Activated CD8-positive, alpha-beta memory T cell treated with anti-CD3 and anti-CD28 coated beads, Interleukin-2, amount 10 ng/mL, durations not matched to agents 7 days and 5 days (primary cell): ENCODE measurements around the gene PHF13. TPM values are rescaled to one million over a fixed set of nuclear protein-coding genes. Genes with fewer than 3 reads are reported as not detected.

Experiments used
- ATAC-seq: fragments of 150-1000 bp; cut with Tn5 transposase; one replicate; pipeline ENCODE4 v1.10.0; 2021; ENCODE audit warnings: moderate library complexity
- CTCF ChIA-PET: fragments of 350-600 bp; sonication (Branson Sonifier 250); formaldehyde crosslinking; loops from one replicate; lab custom pipeline; 2021; ENCODE audit warnings: antibody characterized with exemption; lab: Charles Lee
- DNase-seq: peaks from one replicate; pipeline ENCODE4 v3.0.0-alpha.2; 2020
- H3K27ac Mint-ChIP-seq: one replicate; pipeline ENCODE4 v1.8.0; 2021; ENCODE audit warnings: mild to moderate bottlenecking, mixed read lengths
- H3K27me3 Mint-ChIP-seq: one replicate; pipeline ENCODE4 v1.8.0; 2021; ENCODE audit warnings: mixed read lengths
- H3K36me3 Mint-ChIP-seq: one replicate; pipeline ENCODE4 v1.8.0; 2021; ENCODE audit warnings: mild to moderate bottlenecking, mixed read lengths
- H3K4me1 Mint-ChIP-seq: one replicate; pipeline ENCODE4 v1.8.0; 2021; ENCODE audit warnings: mixed read lengths
- H3K4me3 Mint-ChIP-seq: one replicate; pipeline ENCODE4 v1.8.0; 2021; ENCODE audit warnings: mild to moderate bottlenecking, moderate library complexity, mixed read lengths
- H3K9me3 Mint-ChIP-seq: one replicate; pipeline ENCODE4 v1.8.0; 2022; ENCODE audit warnings: low read depth, mixed read lengths
- total RNA-seq, 2 experiments: library from RNA; stranded (reverse); gene quantifications; one replicate each; pipeline ENCODE4 v1.2.3, GENCODE V29; 2021

PHF13 gene
- total RNA-seq, 2 experiments from 2014 or later = 10.7 to 15.9 TPM

DNA sequence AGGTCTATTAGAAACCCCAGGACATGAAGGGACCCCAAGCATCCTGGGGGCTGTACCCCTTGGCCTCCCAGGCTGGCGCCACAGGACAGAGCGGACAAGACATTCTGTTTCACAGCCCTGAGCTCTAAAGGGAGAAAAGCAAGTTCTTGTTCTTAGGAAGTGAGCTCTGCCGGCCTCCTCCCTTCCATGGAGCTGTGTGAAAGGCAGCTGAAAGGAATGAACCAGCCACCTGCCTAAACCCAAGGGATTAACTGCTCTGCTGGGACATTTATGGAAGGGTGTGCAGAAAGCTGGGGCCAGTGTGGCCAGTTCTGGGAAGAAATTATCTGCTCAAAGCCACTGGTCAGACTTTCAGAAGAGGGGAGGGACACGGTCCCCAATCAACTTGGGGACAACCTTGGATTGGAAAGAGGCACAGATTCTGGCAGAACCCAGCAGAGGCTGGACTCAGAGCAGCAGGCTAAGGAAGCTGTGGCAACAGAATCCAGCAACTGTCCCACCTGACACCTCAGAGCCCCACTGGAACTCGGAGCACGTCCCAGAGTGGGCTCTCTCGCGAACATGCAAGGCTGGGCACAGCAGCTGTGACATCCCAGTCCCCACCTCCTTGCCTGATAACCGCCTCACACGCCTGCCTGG lies 13.0 kb upstream of the PHF13 start:
- CTCF ChIA-PET = interaction anchor here (0.7 to 2.3 kb wide), 9 partner anchors 18 to 111 kb away, joined by 3 to 10 read pairs (median 4); partner anchors contain the start of genes NOL9 and TAS1R1
- Mint-ChIP-seq H3K36me3 (peaks cover 20% of the 10 kb centered on the region), H3K4me1 (peaks cover 41% of the 10 kb centered on the region), H3K4me3 (peak overlapping the region; percentile 95), H3K27ac (peak overlapping the region; percentile 94), H3K27me3 (no peaks in the 10 kb centered on the region), H3K9me3 (no peaks in the 10 kb centered on the region)
- ATAC-seq = peak; percentile 3
- no peak for DNase-seq

DNA sequence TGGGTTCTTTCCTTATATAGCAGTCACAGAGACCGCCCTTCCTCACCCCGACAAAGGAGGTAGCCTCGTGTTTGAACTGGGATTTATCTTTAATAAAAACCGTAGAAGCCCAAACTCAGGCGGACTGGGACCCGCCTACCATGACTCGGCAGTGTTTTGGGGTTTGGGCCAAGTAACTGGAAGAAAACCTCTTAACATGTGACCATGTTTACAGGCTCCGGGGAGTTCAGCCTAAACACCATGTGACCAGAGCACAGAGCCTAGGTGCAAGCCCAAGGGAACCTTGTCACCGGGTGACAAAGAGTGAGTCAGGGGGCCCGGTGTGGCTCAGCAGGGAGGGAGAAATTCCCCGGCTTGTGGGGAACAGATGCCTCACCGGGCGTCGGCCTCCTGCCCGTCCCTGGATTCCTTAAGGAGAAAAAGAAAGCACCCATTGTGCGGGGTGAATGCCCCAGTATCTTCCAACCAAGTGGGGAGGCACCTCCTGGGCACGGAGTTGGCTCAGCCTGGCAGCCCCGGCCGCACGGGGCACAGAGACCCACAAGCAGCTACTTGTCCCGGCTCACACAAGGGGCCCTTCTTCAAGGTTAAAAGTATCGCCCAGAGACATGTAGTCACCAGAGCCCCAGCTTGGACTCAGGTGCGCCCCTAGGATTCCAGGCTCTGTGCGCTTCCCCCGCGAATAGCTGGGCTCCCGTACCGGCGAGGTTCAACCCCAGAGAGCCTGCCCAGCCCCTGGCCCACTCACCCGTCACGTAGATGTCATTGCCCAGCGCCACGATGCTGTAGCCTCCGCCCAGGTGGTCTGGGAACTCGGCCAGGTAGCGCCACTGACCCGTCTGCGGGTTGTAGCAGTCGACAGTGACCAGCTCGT lies 12.2 kb upstream of the PHF13 start:
- H3K9me3 Mint-ChIP-seq = no peaks in the 10 kb centered on the region
- CTCF ChIA-PET = interaction anchor here (0.7 to 2.8 kb wide), 13 partner anchors 11 to 113 kb away, joined by 3 to 13 read pairs (median 4); partner anchors contain the start of genes DNAJC11, NOL9, PLEKHG5 and TAS1R1
- no peaks in the 10 kb centered on the region for H3K27me3 Mint-ChIP-seq
- ATAC-seq = peak; percentile 51
- peaks cover 18% of the 10 kb centered on the region for H3K36me3 Mint-ChIP-seq
- H3K4me1 Mint-ChIP-seq = peaks cover 41% of the 10 kb centered on the region
- DNase-seq = peak; percentile 87
- peak overlapping the region; percentile 95 for H3K4me3 Mint-ChIP-seq
- peak overlapping the region; percentile 94 for H3K27ac Mint-ChIP-seq

DNA sequence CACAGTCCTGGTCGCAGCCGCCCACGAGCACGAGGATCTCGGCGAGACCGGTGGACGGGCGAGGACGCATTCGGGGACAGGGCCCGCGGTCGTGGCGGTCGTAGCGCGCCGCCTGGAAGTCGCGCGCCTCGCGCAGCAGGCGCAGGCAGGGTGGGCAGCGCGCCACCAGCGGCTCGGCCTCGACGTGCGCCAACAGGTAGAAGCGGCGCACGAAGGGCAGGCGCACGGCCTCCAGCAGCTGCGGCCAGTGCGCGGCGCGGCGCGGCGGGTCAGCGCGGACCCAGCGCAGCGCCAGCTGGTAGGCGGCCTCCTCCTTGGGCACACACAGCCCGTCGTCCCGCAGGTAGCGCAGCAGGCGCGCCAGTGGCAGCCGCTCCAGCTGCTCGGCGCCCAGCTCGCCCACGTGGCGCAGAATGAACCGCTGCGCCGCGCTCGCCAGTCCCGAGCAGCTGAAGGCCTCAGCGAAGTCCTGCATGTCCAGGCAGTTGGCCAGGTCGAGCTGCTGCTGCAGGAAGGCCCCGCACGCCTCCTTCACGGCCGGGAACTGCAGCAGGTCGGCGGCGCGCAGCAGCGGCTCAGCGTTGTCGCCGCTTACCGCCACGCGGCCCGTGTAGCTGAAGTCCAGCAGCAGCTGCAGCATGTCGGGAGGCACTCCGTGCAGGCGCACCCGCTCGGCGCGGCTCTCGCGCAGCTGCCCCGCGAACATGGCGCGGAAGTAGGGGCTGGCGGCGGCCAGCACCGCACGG lies 11.4 kb upstream of the PHF13 start:
- peak overlapping the region; percentile 95 for H3K4me3 Mint-ChIP-seq
- no peaks in the 10 kb centered on the region for H3K9me3 Mint-ChIP-seq
- peak; percentile 52 for ATAC-seq
- H3K36me3 Mint-ChIP-seq = peaks cover 16% of the 10 kb centered on the region
- H3K27ac Mint-ChIP-seq = peak overlapping the region; percentile 94
- peak; percentile 79 for DNase-seq
- CTCF ChIA-PET = interaction anchor here (0.8 to 2.8 kb wide), 11 partner anchors 10 to 114 kb away, joined by 3 to 13 read pairs (median 4); partner anchors contain the start of genes DNAJC11, NOL9, PHF13 and PLEKHG5
- no peaks in the 10 kb centered on the region for H3K27me3 Mint-ChIP-seq
- peaks cover 41% of the 10 kb centered on the region for H3K4me1 Mint-ChIP-seq

DNA sequence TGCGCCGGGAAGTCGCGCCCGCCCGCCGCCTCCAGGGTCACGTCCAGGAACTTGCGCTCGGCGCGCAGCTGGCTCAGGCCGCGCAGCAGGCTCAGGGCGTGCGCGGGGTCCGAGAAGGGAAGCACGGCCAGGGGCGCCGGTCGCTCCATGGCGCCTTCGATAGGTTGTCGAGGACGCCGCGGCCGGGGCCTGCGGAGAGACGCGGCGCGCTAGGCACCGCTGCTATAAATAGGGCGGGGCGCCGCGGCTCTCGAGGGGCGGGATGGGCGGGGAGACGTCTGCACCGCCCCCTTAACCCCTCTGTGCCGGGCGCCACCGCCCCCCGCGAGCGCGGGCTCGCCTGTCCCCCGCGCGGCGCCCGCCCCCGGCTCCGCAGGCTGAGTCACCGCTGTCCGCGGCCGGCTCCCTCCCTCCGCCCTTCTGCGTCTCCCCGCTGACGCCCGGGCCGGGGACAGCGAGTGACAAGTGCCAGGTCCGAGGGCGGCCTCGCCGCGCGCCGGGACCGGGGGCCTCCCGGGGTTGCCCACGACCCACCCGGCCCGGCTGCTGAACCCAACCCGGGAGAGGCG lies 10.8 kb upstream of the PHF13 start, which contains the start of gene KLHL21:
Gene KLHL21 (minus strand): TSS at position 201 of the 569 bp plus-strand sequence. CDS start 52 bp downstream, at position 149.
- Mint-ChIP-seq H3K4me1 (peaks cover 36% of the 10 kb centered on the region), H3K4me3 (peak within 1 kb of the TSS; percentile 95), H3K27me3 (no peaks in the 10 kb centered on the region), H3K9me3 (no peaks in the 10 kb centered on the region), H3K27ac (peak within 1 kb of the TSS; percentile 99), H3K36me3 (peaks cover 14% of the 10 kb centered on the region)
- DNase-seq (peak; percentile 91), ATAC-seq (peak; percentile 70)
- CTCF ChIA-PET = interaction anchor here (0.8 to 2.8 kb wide), 10 partner anchors 9 to 112 kb away, joined by 3 to 13 read pairs (median 4); partner anchors contain the start of genes DNAJC11, NOL9, PHF13 and PLEKHG5

DNA sequence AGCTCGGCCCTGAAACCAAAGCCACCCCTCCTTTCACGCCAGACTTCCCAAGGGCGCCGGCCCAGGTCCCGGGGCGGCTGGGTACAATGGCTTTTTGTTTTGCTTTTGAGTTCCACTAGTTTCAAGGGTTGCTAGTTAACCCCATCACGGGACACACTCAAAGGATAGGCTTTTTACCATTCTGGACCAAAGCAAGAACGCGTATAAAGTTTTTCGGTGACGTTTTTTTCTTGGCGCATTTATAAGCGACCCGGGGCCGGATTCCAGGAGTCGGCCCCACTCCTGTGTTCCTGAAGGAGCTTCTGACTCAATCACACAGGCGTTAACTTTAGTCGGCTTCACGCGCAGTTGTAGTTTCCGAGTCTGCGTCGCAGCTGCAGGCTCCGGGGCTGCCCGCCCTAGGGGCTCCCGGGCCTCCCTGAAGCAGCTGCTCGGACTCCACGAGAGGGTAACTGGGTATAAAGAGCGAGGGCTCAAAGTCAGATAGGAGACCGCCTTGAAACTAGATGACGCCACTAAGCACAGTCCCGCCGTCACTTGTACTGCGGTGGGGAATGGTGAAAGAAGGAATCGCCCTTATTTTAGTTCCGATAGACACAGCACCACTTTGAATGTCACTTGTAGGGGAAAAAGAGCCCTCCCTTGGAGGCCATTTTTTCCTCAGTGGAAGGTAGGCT lies 10.2 kb upstream of the PHF13 start:
- Mint-ChIP-seq H3K9me3 (no peaks in the 10 kb centered on the region), H3K4me1 (peaks cover 33% of the 10 kb centered on the region), H3K4me3 (peak overlapping the region; percentile 73), H3K36me3 (peaks cover 14% of the 10 kb centered on the region), H3K27me3 (no peaks in the 10 kb centered on the region), H3K27ac (peak overlapping the region; percentile 99)
- CTCF ChIA-PET = interaction anchor here (1.0 to 2.8 kb wide), 7 partner anchors 8 to 165 kb away, joined by 3 to 13 read pairs (median 4); partner anchors contain the start of genes NOL9, PHF13 and TAS1R1
- peak; percentile 31 for ATAC-seq
- peak; percentile 73 for DNase-seq

GRCh38 chr1:6603915-6604558 lies 9.5 kb upstream of the PHF13 start:
- DNase-seq = peak; percentile 60

GRCh38 chr1:6612641-6613360 lies 730 bp upstream of the PHF13 start:
- H3K4me3 Mint-ChIP-seq = peak overlapping the region; percentile 95
- CTCF ChIA-PET = interaction anchor here (1.0 to 2.5 kb wide), 5 partner anchors 10 to 122 kb away, joined by 3 to 13 read pairs (median 5); partner anchors contain the start of genes DNAJC11 and KLHL21
- H3K9me3 Mint-ChIP-seq = no peaks in the 10 kb centered on the region
- H3K27ac Mint-ChIP-seq = peak overlapping the region; percentile 85
- peaks cover 19% of the 10 kb centered on the region for H3K4me1 Mint-ChIP-seq
- ATAC-seq = peak; percentile 46
- peak; percentile 53 for DNase-seq
- H3K36me3 Mint-ChIP-seq = peaks cover 6% of the 10 kb centered on the region
- peaks cover 2% of the 10 kb centered on the region for H3K27me3 Mint-ChIP-seq

More at GRCh38 chr1:6603915-6604558, 9.5 kb upstream of the PHF13 start:
- H3K27ac Mint-ChIP-seq = peak overlapping the region; percentile 99
- no peak for ATAC-seq
- CTCF ChIA-PET = interaction anchor here (0.9 to 2.8 kb wide), 8 partner anchors 8 to 166 kb away, joined by 3 to 13 read pairs (median 4); partner anchors contain the start of genes NOL9 and TAS1R1
- H3K36me3 Mint-ChIP-seq = peaks cover 10% of the 10 kb centered on the region
- H3K4me3 Mint-ChIP-seq = peak overlapping the region; percentile 73
- no peaks in the 10 kb centered on the region for H3K9me3 Mint-ChIP-seq
- no peaks in the 10 kb centered on the region for H3K27me3 Mint-ChIP-seq
- peaks cover 28% of the 10 kb centered on the region for H3K4me1 Mint-ChIP-seq

- no peak overlapping the region for H3K27ac Mint-ChIP-seq
- no peaks in the 10 kb centered on the region for H3K9me3 Mint-ChIP-seq
- H3K4me1 Mint-ChIP-seq = peaks cover 19% of the 10 kb centered on the region
- H3K4me3 Mint-ChIP-seq = peak overlapping the region; percentile 69
- H3K27me3 Mint-ChIP-seq = peaks cover 2% of the 10 kb centered on the region
- peaks cover 7% of the 10 kb centered on the region for H3K36me3 Mint-ChIP-seq
- CTCF ChIA-PET = interaction anchor here (1.0 kb wide), 1 partner anchor 12 kb away, joined by 4 read pairs; the partner anchor contains the start of gene KLHL21
- no peak for ATAC-seq
- peak; percentile 68 for DNase-seq
Measured at GRCh38 chr1:6614019-6614928, 743 bp downstream of the PHF13 start.

GRCh38 chr1:6614929-6615785 lies 1.6 kb downstream of the PHF13 start:
- Mint-ChIP-seq H3K4me3 (peak overlapping the region; percentile 70), H3K27ac (peak overlapping the region; percentile 17), H3K4me1 (peaks cover 19% of the 10 kb centered on the region), H3K36me3 (peaks cover 10% of the 10 kb centered on the region), H3K27me3 (peaks cover 2% of the 10 kb centered on the region), H3K9me3 (no peaks in the 10 kb centered on the region)
- CTCF ChIA-PET = interaction anchor here (1.2 to 1.4 kb wide), 2 partner anchors 12 to 61 kb away, joined by 3 read pairs; partner anchors contain the start of gene NOL9
- DNase-seq (no peak), ATAC-seq (no peak)
